ENCODE results near the gene DUSP9.

Gene DUSP9

GRCh38 chrX:153609917-153610835 is 36.8 kb upstream of the DUSP9 start (continued):
- TF ChIP-seq ZNF2 (tag by site-specific recombination; IDR thresholded peaks at IDR 0.05) = peak; percentile 70
- peak; percentile 65 for TF ChIP-seq ZIC2 (tag by site-specific recombination; IDR thresholded peaks at IDR 0.05)
- TF ChIP-seq ZNF24 (tag by site-specific recombination; IDR thresholded peaks at IDR 0.05) = no peak
- TF ChIP-seq ZNF785 (tag by site-specific recombination; IDR thresholded peaks at IDR 0.05) = no peak
- TF ChIP-seq ZBTB11 (tag by site-specific recombination; conservative IDR thresholded peaks at IDR 0.05; ENCODE audit: low read depth) = 0 out of 2 replicates have a peak, but pooled peaks have one; percentile 22
- TF ChIP-seq ZNF654 (tag by site-specific recombination; IDR thresholded peaks at IDR 0.05; ENCODE audit: low read depth) = peak; percentile 55; the same call in 1 of the 2 replicates
- TF ChIP-seq ZBTB26 (tag by site-specific recombination; optimal IDR thresholded peaks at IDR 0.05) = peak; percentile 90
- no peak for TF ChIP-seq GLI2 (tag by site-specific recombination; IDR thresholded peaks at IDR 0.05; ENCODE audit: borderline replicate concordance, low read depth)
- no peak for TF ChIP-seq ZNF837 (tag by site-specific recombination; IDR thresholded peaks at IDR 0.05)
- peak; percentile 80 for TF ChIP-seq GLIS2 (tag by site-specific recombination; IDR thresholded peaks at IDR 0.05)

GRCh38 chrX:153610836-153611213 is 36.2 kb upstream of the DUSP9 start:
- no peaks in the 10 kb centered on the region for H3K9me3 ChIP-seq (ENCODE audit: control insufficient read depth, insufficient read depth, low read depth, low read length)
- POLR2A ChIA-PET = no interaction called here

GRCh38 chrX:153611298-153612095 is 35.5 kb upstream of the DUSP9 start:
- POLR2A ChIA-PET = no interaction called here
- no peaks in the 10 kb centered on the region for H3K9me3 ChIP-seq (ENCODE audit: control insufficient read depth, insufficient read depth, low read depth, low read length)
- CTCF ChIA-PET = interaction anchor here (0.6 to 4.0 kb wide), 7 partner anchors 9 to 1137 kb away, joined by 3 to 17 read pairs (median 4); no protein-coding TSS in a partner anchor
- H3K4me3 ChIP-seq (ENCODE audit: low read depth, low read length) = no peak overlapping the region
- H3K4me1 ChIP-seq (ENCODE audit: control insufficient read depth, insufficient read depth, low read length) = no peaks in the 10 kb centered on the region
- no peak for TF ChIP-seq ZNF837 (tag by site-specific recombination; IDR thresholded peaks at IDR 0.05)
- TF ChIP-seq ZNF426 (tag by site-specific recombination; IDR thresholded peaks at IDR 0.05) = no peak
- TF ChIP-seq IKZF3 (tag by site-specific recombination; IDR thresholded peaks at IDR 0.05) = no peak
- no peak for TF ChIP-seq KLF17 (tag by site-specific recombination; IDR thresholded peaks at IDR 0.05)
- TF ChIP-seq ZNF707 (tag by site-specific recombination; IDR thresholded peaks at IDR 0.05) = no peak
- TF ChIP-seq ZSCAN4 (tag by site-specific recombination; IDR thresholded peaks at IDR 0.05) = no peak
- TF ChIP-seq ZNF354C (tag by site-specific recombination; IDR thresholded peaks at IDR 0.05; ENCODE audit: borderline replicate concordance, low read depth) = no peak
- no peaks in the 10 kb centered on the region for H3K36me3 ChIP-seq (ENCODE audit: control insufficient read depth in 2 of 2, insufficient read depth in 1 of 2, low read length in 2 of 2)
- H3K27ac ChIP-seq (ENCODE audit: extremely low read depth, low read depth, low read length) = no peak overlapping the region

More at GRCh38 chrX:153610836-153611213, 36.2 kb upstream of the DUSP9 start:
- no peaks in the 10 kb centered on the region for H3K4me1 ChIP-seq (ENCODE audit: control insufficient read depth, insufficient read depth, low read length)
- CTCF ChIA-PET = interaction anchor here (2.1 to 3.2 kb wide), 5 partner anchors 10 to 71 kb away, joined by 9 to 20 read pairs (median 16); no protein-coding TSS in a partner anchor
- no peaks in the 10 kb centered on the region for H3K36me3 ChIP-seq (ENCODE audit: control insufficient read depth in 2 of 2, insufficient read depth in 1 of 2, low read length in 2 of 2)
- no peak overlapping the region for H3K27ac ChIP-seq (ENCODE audit: extremely low read depth, low read depth, low read length)
- TF ChIP-seq ZNF416 (tag by site-specific recombination; IDR thresholded peaks at IDR 0.05) (no peak), ZNF621 (tag by site-specific recombination; IDR thresholded peaks at IDR 0.05) (no peak), ZNF654 (tag by site-specific recombination; IDR thresholded peaks at IDR 0.05; ENCODE audit: low read depth) (no peak)
- no peak overlapping the region for H3K4me3 ChIP-seq (ENCODE audit: low read depth, low read length)

All from HEK293 (cell line).